ENCODE data around the gene CDKN2AIP.
A peak's percentile ranks its signal among the peaks of the same experiment; 100 is the strongest.
"Not testable (repeated sequence)": the region's sequence is repeated elsewhere in the genome, so short reads cannot be mapped to it uniquely, and the experiment has no call there.

Gene CDKN2AIP

DNA sequence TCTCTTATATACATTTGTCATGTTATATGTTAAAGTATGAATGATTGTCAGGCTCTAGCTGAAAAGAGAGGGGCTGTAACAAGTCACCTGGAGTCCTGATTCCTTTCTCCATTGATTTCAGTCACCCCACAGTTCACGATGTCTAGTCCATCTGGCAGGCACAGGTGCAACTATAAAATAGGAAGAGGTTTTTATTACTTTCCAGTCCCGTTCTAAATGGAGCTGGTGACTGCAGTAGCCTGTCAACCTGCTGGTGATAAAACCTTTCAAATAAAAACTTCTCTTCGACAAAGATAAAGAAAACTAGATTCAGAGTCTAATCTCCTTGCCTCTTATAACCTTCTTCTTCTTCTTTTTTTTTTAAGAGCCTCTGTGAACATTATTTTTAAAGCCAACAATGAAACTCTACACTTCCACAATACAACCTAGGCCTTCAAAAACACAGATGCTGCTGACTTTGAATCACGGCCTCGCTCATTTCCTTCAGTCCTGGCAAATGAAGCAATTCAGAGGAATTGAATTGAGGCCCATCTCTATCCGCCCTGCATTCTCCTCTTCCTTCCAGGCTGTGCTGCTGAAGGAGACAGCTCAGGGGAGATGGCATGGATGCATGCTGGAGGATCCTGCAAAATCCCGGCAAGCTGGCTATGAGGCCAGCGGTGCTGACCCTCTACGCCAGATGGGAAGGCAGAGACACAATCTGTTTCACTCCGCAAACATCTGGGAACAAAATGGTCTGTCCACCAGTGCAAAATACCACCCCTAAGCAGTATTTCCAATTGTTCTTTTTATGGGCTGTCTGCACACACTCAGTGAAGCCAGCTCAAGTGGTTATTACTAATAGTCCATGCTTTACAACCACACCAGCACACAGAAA, 27.3 kb upstream of the CDKN2AIP start:
- DNase-seq = no peak

DNA sequence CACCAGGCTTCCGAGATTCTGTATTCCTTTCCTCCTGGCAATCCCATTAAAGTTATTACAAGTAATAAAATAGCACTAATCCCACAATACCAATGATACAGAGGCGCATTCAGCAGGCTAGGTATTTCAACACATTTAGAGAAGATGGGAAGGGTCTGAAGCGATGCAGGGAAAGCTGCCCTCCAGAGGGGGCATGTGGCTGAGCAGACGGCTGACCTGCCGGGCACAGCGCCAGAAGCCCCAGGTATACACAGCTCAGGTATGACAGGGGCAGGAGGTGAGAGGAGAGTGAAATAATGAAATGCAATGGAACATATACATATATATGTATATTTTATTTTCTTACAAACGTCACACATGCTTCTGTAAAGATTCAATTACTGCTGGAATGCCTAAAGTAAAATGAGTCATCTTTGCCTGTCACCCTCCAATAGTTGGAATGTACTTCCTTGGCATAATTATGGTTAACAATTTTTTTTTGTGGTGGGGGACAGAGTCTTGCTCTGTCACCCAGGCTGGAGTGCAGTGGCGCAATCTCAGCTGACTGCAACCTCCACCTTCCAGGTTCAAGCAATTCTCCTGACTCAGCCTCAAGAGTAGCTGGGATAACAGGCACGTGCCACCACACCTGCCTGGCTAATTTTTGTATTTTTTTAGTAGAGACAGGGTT, 21.3 kb upstream of the CDKN2AIP start:
- no peak for DNase-seq

DNA sequence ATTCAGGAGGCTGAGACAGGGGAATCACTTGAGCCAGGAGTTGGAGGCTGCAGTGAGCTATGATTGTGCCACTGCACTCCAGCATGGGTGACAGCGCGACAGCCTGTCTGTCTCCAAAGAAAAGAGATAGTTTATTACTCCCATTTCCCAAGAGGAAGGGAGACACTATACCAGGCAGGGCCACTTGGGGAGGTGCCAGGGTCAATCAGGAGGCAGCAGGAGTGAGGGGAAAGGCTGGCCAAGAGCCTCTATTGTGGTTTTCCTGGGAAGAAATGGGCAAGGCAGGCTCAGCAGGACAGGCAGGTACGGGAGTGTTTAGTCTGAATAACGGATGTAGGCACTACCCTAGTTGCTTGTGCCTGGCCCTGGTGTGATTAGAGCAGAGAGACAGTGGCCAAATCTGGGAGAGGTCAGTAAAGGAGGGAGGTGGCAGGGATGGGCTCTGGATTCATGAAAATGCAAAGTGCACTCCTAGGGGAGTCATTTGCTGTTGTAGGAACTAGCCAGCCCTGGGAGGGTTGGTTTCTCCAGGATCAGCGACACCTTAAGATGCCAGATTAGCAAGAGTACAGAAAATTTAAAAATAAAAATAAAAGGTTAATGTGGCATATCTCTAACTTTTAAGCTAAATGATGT, 20.2 kb upstream of the CDKN2AIP start:
- no peak for DNase-seq

DNA sequence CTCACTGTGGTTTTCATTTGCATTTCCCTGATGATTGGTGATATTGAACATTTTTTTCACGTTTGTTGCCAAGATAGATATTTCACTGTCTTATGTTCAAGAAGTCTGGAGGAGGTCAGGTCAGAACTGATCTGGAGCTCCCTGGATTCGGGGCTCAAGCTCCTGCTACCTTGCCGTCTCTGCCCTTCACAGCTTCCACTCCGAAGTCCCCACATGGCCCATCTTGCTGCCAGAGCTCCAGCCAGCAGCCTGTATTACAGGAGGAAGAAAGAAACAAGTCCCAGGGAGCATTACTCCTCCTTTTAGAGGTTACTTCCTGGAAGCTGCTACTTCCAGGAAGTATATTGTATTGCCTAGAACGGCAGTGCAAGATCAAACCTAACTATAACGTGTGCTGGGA, 17.9 kb upstream of the CDKN2AIP start:
- no peak for DNase-seq

DNA sequence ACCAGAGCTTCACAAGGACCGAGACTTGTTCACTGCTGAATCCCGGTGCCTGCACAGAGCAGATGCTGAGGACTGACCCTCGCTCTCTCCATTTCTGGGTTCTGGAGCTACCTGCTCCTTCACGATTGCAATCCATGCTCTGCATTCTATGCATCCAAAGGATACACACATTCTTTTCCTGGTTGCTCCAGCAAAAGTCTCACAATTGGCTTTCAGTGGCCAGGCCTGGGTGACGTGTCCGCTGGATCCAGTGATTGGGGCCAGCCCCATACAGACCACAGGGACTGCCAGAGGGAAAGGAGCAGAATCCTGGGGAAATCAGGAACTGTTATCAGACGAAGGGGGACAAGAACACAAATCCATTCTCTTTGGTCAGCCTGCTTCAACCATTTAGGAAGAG, 14.9 kb upstream of the CDKN2AIP start:
- DNase-seq = no peak

DNA sequence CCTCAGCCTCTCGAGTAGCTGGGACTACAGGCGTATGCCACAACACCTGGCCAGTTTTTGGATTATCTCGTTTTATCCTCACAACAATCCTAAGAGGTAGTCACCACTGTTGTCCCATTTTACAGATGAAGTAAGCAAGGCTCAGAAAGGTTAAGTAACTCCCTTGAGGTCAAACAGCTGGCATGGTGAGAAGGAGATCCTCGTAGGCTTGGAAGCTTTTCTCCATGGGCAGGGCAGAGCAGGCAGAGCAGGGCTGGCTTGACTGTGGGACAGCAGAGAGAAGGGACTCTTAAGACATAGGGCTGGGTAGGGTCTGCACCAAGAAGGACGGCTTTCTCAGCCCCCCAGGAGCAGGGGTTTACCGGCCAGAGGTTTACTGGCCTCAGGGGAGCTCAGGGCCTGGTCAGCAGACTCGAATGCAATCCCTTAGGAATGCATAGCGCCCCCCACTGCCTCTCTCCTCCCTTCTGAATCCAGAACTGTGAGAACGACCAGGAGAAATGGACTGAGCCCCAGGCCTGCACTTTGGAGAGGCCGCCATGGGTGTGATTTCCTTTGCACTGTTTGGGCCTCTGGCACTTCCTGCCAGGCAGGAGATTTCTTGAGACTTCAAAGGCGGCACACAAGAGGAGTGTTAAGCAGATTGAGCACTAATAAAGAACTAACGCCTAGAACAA, 14.0 kb upstream of the CDKN2AIP start:
- no peak for DNase-seq

DNA sequence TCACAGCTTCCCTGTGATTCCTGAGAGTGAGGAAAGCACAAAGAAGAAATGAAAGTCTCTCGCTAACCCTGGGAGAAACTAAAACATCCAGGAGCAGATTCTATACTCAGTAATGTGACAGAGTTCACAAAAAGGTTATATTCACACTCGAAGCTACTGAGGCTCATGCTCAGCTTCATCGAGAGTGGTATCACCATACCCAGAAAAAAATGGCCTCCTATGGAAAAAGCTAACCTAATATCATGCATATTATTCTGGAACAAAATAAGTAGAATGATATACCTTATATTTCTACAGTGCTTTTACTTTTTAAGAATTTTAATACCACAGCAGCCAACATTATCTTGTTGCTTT, 13.5 kb upstream of the CDKN2AIP start:
- no peak for DNase-seq

DNA sequence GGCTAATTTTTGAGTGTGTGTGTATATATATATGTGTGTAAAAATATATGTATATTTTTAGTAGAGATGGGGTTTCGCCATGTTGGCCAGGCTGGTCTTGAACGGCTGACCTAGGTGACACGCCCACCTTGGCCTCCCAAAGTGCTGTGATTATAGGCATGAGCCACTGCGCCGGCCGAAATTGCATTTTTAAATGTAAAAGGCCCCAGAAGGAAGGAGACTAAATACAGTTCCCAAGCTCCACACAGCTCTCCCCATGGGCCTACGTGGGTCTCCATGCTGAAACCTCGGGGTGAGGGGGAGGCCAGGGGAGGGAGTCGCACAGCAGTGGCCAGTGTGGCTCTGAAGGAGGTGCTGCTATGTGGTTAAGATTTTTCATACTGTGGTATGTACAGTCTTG, 12.8 kb upstream of the CDKN2AIP start:
- DNase-seq = no peak

DNA sequence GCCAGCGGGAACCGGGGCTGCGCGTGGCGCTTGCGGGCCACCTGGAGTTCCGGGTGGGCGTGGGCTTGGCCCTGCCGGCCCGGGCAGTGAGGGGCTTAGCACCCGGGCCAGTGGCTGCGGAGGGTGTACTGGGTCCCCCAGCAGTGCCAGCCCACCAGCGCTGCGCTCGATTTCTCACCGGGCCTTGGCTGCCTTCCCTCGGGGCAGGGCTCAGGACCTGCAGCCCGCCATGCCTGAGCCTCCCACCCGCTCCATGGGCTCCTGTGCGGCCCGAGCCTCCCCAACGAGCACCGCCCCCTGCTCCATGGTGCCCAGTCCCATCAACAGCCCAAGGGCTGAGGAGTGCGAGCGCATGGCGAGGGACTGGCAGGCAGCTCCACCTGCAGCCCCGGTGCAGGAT, 11.3 kb upstream of the CDKN2AIP start:
- not testable (repeated sequence) for DNase-seq

DNA sequence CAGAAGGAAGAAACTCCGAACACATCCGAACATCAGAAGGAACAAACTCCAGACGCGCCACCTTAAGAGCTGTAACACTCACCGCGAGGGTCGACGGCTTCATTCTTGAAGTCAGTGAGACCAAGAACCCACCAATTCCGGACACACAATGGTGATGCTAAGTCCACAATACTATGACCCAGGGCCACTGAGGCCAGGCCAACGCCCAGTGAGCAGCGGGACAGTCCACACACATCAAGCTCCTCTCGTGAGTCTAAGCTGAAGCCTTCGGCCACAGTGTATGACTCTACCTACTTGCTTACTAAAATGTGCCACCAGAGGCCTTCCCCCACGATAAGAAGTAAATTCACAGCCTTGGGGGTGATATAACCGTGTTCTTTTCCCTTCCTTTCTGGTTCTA, 10.2 kb upstream of the CDKN2AIP start:
- DNase-seq = no peak

DNA sequence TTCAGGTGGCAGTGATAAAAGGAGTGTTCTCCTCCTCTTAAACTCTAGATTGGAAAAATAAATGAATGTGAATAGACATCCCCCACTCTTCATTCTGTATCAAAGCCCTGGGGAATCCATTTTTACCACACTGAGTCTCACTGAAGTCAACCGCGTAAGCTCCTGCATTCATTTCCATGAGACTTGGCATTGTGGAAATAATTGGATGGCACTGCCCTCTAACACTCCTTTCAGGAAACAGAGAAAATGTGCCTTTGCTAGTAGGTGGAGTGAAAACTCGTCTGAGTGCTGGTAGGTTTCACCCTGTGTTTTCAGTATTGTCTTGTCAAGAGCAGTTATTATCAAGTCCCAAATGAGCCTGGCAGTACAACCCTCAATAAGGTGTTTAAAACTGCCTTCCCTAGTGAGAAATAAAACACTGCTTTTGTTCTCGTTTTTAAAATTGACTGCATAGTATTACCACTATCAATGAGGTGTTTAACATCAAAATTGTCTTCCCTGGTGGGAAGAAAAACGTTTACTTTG, 9.7 kb upstream of the CDKN2AIP start:
- DNase-seq = no peak

DNA sequence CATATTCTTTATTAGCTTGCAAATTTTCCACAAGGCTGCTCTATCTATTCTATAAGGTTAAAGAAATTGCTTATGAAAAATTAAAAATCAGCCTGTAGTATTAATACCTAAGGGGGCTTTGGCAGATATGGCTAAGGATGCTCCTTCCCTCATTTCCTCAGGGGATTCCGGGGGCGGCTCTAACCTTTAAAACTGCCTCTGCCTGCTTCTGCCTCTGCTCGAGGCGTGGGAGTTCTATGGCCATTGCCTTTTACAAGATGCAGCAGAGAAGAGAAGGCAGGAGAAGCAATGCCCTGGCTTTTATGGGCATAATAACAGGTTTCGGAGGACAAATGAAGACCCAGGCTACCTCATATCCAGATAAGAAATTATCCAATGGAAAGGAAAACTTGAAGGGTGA, 8.6 kb upstream of the CDKN2AIP start:
- DNase-seq = no peak

DNA sequence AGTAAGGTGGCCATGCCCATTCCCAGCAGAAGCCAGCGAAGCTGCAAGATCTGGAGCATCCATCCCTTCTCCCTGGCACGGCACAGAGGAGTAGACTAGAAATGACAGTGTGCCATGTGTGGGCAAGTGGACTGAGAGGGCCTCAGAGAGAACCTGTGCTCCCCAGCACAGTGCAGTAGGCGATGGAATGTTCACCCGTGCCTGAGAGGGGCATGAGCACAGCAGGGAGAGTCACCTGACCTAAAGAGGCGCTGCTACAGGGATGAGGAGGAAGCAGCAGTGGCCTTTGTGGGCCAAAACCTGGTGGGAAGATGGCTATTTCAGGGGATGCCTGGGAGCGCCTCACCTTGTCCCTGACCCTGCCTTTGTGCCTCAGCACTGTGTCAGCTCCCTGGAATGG, 8.0 kb upstream of the CDKN2AIP start:
- DNase-seq = no peak

DNA sequence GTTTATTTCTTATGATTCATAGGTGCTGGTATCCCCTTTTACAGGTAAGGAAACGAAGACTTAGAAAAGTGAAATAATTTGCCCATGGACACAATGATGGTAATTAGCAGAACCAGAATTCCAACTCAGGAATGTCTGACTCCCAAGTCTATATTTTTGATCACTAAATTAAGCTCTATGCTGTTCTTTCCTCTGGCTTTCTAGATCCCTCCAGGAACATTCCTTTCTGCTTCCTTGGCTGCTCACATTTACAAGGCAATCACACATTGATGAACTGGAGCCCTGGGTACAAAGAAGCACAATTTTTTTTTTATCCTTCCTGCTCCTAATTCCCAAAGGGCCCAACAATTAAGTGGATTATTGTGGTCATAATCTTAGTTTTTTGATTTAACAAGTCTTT, 7.0 kb upstream of the CDKN2AIP start:
- no peak for DNase-seq

DNA sequence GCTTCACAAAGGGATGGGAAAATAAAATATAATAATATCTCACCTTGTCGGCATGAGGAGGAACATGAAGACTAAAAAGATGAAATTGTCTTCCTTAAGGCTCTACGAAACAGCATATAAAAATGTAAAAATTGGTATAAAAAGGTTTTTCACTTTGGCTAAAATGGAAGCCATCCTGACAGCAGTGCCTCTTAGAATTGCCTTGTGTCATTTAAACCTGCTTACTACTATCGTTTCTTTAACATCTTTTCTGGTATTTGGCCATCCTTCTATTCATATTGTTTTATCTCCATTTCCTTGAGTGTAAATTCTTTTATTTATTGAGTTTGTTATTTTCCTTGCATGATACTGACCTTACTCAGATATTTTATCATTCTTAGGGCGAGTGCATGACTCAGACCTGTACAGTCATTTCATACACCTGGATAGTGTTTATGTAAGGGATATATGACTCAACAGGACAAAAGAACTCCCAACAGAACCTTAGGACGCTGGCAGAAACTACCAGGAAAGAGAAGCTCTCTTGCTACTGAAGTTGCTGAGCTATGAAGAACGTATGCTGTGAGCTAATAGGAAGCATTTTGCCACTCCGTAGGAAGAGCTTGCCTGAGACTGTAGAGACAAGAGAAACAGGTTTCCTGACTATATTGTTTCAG, 5.8 kb upstream of the CDKN2AIP start:
- DNase-seq = no peak

DNA sequence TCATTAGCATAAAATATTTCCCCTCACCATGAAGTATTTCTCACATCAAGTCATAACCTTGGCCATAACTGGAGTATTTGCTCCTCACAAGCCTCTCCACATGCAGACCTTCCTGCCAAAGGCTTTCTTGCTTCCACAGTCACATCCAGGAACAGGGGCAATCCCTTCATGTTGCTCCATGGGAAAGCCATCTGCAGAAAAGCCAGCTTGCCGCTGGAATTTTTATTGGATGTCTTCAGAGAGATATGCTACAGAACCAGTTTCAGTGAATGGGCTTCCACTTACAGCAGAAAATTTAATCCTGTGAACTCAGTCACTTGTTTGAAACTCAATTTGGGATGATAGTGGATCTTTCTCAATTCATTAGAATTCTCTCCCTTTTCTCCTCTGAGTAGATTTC, 3.2 kb upstream of the CDKN2AIP start:
- no peak for DNase-seq

DNA sequence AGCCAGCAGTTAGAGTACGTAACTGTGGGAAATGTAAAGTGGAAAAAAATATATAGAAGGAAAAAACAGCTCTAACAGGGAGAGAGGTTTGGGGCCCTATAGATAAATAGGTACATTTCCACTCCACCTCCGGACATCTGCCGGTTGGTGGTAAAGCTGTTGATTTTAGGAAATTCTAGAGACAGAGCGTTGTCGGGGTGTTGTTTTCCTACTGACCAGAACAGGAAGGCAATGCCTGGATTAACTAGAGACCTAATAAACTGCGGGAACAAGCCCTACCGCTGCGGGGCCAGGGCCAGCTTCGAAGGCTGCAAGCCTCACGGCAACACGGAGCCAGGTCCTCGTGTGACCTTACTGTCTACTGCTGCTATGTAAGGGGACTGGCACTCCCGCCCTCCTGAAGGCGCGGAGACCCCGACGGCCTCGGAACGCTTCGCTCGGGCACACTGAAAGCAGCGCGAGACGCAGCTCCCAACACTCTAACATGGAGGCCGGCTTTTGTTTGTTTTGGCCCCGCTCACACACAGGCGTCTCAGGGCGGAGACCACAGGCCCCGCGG, 702 bp upstream of the CDKN2AIP start:
- peak; percentile 45 for DNase-seq

DNA sequence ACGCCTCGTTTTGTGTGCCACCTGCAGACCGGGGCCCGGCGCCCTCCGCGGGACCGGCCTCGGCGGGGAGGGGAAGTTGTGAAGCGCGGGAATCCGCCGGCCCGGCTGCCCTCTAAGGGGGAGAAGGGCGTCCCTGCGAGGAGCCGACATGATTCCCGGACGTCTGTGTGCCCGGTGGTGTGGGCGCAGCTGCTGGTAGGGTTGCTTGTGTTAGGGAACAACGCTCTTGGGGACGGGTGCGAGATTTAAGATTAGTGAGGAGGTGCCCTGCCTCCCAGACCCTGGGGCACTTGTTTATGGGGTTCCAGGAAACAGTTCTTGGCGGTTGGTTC, 627 bp downstream of the CDKN2AIP start:
- no peak for DNase-seq

DNA sequence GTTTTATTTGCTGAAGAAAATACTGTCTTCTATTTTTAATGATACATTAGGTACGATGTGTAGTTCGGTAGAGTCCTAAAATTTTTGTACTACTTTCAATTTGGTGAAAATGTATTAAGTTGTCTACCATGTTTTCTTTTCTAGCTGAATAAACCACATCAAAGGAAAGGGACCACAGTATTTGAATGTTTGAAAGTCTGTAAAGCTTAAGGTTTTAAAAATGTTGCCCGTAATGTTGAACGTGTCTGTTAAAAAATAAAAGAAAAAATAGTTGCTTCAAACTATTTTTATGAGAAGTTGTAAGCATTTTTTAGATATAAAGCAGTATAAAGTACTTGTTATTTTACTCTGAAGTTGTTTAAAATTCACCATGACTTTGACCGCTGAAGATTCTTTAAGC, 3.2 kb downstream of the CDKN2AIP start:
- no peak for DNase-seq

DNA sequence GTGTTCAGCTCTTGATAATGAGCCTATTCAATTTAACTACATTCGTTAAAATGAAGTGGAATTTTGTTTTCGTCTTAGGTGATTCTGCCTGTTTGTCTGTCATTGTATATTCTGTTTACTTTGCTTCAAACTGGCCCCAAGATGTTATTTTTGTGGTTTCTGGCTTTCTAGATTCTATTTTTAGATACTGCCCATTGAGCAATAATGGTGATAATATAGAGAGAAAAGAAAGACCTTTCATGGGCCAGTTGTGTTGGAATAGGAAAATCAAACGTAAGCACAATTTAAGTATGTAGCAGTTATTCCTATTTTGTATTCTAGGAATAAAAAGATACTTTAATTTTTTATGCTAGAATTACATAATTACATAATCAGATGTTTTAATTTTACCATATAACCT, 4.0 kb downstream of the CDKN2AIP start:
- DNase-seq = no peak

DNA sequence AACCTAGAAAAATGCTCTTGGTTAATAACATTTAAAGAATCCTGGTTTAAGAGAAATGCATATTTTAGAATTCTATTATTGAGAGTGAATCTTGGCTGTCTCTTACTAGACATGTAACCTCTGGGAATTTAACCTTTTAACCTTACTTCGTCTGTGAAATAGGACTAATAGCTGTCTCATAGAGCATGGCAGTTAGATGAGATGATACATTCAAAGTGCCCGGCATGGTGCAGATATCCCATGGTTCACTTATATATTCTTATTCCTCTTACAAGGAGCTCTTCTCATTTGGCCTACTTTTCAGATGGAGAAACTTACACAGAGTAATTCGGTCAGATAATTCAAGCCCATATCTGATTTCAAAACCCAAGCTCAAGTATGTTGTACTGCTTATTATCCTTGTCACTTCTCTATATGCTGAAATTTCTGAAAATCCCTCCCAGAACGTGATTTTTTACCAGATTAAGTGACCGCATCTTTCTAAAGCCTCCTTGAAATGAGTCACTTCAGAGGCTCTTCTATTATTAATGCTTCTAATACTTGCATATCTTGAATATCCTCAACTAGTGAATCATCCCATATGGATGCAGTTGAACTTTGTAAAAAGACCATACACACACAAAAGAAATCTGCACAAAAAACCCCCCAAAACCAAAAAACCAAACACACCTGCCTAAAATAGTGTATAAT, 4.9 kb downstream of the CDKN2AIP start:
- DNase-seq = no peak

DNA sequence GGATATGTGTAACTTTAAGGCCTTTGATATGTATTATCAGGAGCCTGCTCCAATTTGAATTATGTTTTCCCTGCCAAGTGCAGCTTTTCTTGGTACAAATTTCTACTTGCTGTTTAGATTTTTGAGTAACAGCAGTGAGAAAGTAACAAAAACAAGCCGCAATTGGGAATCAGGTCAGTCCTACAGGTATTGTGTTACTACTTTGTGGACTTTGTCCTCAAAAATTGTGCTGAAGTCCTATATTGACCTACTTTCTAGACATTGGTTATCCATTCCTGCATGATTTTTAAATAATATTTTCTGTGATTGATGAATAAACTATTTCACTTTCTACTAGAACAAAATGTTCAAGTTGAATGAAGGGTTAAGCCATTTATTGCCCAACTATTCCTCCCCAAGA, 5.7 kb downstream of the CDKN2AIP start:
- no peak for DNase-seq

Data from RPMI8226 (cell line).